Nephron (organoid): ENCODE results near the gene ITPR1.

Experiments
- H3K27ac Mint-ChIP-seq, 3 experiments: 2 replicates each; pipeline ENCODE4 v1.8.0; 2020; ENCODE audit warnings: mixed read lengths in 3 of 3, mild to moderate bottlenecking in 2 of 3, moderate library complexity in 1 of 3
- H3K27me3 Mint-ChIP-seq: 2 replicates; pipeline ENCODE4 v1.8.0; 2021; ENCODE audit warnings: low read depth, mild to moderate bottlenecking, moderate library complexity, mixed read lengths
- H3K36me3 Mint-ChIP-seq: 2 replicates; pipeline ENCODE4 v1.8.0; 2020; ENCODE audit warnings: low read depth, mixed read lengths
- H3K4me1 Mint-ChIP-seq: 2 replicates; pipeline ENCODE4 v1.8.0; 2020; ENCODE audit warnings: mixed read lengths
- H3K4me3 Mint-ChIP-seq, 3 experiments: 2 replicates each; pipeline ENCODE4 v1.8.0; 2020; ENCODE audit warnings: mild to moderate bottlenecking in 3 of 3, mixed read lengths in 3 of 3, moderate library complexity in 2 of 3
- H3K9me3 Mint-ChIP-seq: 2 replicates; pipeline ENCODE4 v1.8.0; 2020; ENCODE audit warnings: mixed read lengths
- TF ChIP-seq, protein P1 (sequence below), 3 experiments: fragments of 200-600 bp; sonication (generic); IDR thresholded peaks; one replicate each; pipeline ENCODE4 v1.5.0; 2021; ENCODE audit warnings: antibody characterized with exemption in 3 of 3; ENCODE audit not compliant: unreplicated experiment in 3 of 3

Gene ITPR1

DNA sequence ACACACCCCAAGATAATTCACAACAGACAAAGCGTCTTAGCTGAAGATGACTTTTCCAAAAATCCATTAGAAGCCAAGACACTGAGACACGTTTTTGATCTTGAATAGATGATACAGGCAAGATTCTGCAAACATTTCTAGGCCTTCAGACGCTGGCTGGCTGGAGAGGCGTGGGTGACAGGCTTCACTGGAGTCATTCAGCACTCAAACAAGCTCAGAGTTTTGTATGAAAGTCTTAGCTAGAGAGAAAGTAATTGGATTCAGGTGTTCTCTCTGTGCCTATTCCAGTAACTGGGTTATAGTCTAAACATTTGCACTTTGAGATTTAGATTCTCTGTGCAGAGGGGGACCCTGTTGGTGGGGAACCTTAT, 338.4 kb downstream of the ITPR1 start:
- TF ChIP-seq, protein P1, sequence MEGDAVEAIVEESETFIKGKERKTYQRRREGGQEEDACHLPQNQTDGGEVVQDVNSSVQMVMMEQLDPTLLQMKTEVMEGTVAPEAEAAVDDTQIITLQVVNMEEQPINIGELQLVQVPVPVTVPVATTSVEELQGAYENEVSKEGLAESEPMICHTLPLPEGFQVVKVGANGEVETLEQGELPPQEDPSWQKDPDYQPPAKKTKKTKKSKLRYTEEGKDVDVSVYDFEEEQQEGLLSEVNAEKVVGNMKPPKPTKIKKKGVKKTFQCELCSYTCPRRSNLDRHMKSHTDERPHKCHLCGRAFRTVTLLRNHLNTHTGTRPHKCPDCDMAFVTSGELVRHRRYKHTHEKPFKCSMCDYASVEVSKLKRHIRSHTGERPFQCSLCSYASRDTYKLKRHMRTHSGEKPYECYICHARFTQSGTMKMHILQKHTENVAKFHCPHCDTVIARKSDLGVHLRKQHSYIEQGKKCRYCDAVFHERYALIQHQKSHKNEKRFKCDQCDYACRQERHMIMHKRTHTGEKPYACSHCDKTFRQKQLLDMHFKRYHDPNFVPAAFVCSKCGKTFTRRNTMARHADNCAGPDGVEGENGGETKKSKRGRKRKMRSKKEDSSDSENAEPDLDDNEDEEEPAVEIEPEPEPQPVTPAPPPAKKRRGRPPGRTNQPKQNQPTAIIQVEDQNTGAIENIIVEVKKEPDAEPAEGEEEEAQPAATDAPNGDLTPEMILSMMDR (IDR thresholded peaks at IDR 0.05; ENCODE audit: unreplicated experiment in 3 of 3) = no peak
- Mint-ChIP-seq H3K4me3 (peak overlapping the region in 2 of 3 experiments; percentile 55 to 77), H3K27ac (peak overlapping the region; percentile 96 to 98 (median 97)), H3K4me1 (peaks cover 63% of the 10 kb centered on the region), H3K36me3 (peaks cover 51% of the 10 kb centered on the region), H3K27me3 (no peaks in the 10 kb centered on the region), H3K9me3 (no peaks in the 10 kb centered on the region)

DNA sequence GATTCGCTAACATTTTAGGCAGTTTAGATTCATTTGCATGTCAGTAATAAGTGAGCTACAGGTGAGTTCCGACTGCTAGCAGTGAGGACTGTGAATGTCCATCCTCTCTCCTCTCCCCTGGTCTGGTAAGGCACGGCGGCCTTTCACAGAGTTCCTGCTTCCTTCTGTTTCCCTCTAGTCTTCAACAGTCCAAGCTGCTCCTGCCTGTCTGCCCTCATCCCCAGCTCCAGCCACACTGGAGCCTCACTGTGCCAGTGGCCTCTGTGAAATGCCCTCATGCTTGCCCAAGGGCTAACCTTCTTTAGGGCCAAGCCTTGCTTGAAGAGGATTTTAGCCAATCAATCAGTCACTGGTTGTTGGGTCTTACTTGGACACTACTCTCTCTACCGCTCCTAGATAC, 340.3 kb downstream of the ITPR1 start:
- peaks cover 57% of the 10 kb centered on the region for H3K4me1 Mint-ChIP-seq
- H3K27ac Mint-ChIP-seq = peak overlapping the region in 1 of 3 experiments; percentile 58
- no peaks in the 10 kb centered on the region for H3K27me3 Mint-ChIP-seq
- TF ChIP-seq, protein P1 (IDR thresholded peaks at IDR 0.05; ENCODE audit: unreplicated experiment in 3 of 3) = no peak
- H3K9me3 Mint-ChIP-seq = no peaks in the 10 kb centered on the region
- peaks cover 61% of the 10 kb centered on the region for H3K36me3 Mint-ChIP-seq
- no peak overlapping the region for H3K4me3 Mint-ChIP-seq

DNA sequence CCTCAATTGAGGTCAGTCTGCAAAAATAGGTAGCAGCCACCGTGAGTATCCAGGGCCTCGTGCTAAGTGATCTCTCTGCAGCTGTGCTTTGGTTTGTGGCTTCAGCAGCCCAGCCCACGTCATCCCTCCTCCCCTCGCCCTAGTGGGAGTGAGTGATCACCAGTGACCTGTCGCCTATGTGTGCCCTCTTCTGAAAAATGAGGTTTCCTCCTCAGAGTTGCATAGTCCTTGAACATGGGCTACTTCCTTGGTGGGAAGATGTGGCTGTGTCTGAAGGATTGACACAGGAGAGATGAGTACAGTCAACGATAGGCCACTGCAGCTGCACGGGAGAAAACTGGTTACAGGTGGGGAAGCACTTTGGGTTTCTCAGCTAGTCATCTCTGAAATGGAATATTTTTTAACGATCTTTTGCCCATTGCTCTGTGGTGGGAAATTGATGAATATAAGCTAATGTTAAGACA, 341.3 kb downstream of the ITPR1 start:
- no peaks in the 10 kb centered on the region for H3K9me3 Mint-ChIP-seq
- peaks cover 57% of the 10 kb centered on the region for H3K4me1 Mint-ChIP-seq
- peaks cover 66% of the 10 kb centered on the region for H3K36me3 Mint-ChIP-seq
- H3K4me3 Mint-ChIP-seq = no peak overlapping the region
- TF ChIP-seq, protein P1 (IDR thresholded peaks at IDR 0.05; ENCODE audit: unreplicated experiment in 3 of 3) = no peak
- no peaks in the 10 kb centered on the region for H3K27me3 Mint-ChIP-seq
- peak overlapping the region in 2 of 3 experiments; percentile 42 to 49 for H3K27ac Mint-ChIP-seq

DNA sequence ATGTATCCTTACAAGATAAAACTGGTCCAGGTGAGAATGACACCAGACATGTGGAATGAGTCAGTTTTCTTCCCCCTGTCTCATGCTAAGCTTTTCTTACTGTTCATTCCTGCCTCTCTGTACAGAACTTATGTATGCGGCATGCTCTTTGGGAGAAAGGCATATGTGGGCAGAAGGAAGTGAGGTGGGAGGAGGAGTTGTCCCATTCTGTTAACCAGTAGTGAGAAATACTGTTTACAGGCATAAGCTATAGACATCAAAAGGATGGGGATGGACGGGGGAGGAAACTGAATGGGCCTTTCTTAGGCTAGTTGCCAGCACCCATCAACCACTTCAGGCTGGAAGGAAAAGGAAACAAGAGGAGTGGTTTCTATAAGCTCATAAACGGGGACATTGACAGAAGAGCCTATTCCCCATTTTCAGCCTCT, 342.5 kb downstream of the ITPR1 start:
- H3K4me1 Mint-ChIP-seq = peaks cover 53% of the 10 kb centered on the region
- TF ChIP-seq, protein P1 (IDR thresholded peaks at IDR 0.05; ENCODE audit: unreplicated experiment in 3 of 3) = no peak
- peaks cover 64% of the 10 kb centered on the region for H3K36me3 Mint-ChIP-seq
- no peak overlapping the region for H3K4me3 Mint-ChIP-seq
- H3K27me3 Mint-ChIP-seq = no peaks in the 10 kb centered on the region
- H3K27ac Mint-ChIP-seq = peak overlapping the region; percentile 16 to 25 (median 19)
- H3K9me3 Mint-ChIP-seq = no peaks in the 10 kb centered on the region

DNA sequence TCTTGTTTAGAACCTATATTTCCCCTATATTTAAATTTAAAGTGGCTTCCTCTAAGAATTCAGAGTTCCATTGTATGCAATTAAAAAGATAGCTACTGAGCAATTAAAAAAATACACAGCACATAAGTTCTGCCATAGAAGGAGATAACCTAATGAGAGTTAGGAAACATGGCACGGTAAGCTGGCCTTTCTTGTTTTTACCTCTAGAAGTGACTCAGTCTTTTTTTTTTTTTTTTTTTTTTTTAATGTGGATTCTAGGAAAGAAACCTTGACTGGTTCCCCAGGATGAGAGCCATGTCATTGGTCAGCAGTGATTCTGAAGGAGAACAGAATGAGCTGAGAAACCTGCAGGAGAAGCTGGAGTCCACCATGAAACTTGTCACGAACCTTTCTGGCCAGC, 343.4 kb downstream of the ITPR1 start:
- TF ChIP-seq, protein P1 (IDR thresholded peaks at IDR 0.05; ENCODE audit: unreplicated experiment in 3 of 3) = no peak
- peaks cover 46% of the 10 kb centered on the region for H3K4me1 Mint-ChIP-seq

DNA sequence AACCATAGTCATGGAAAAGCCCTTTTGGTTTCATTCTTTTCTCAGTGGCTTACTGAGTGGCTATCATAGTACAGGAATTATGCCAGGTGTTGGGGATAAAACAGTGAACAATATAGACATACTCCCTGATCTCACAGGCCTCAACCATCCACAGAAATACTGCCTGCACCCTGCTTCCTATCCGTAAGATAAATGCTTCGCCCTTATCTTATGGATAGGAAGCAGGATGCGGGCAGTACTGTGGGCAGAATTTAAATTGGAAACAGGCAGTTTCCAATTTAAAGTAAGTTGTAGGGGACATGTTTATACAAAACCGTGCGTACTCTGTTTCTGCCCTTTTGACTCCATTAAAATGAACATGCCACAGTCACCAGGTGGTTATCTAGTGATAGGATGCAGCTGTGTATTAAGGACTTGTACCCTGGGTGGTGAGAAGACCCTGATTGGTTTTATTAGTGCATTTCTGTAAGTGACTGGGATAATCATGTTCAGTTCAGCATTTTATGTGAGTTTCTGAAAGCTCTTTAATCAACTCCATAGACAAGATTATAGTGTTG, 344.3 kb downstream of the ITPR1 start:
- Mint-ChIP-seq H3K27me3 (no peaks in the 10 kb centered on the region), H3K4me3 (no peak overlapping the region), H3K36me3 (peaks cover 60% of the 10 kb centered on the region), H3K27ac (no peak overlapping the region), H3K9me3 (no peaks in the 10 kb centered on the region), H3K4me1 (peaks cover 45% of the 10 kb centered on the region)
- TF ChIP-seq, protein P1 (IDR thresholded peaks at IDR 0.05; ENCODE audit: unreplicated experiment in 3 of 3) = no peak

More for the DNA sequence above, 343.4 kb downstream of the ITPR1 start:
- no peaks in the 10 kb centered on the region for H3K27me3 Mint-ChIP-seq
- H3K27ac Mint-ChIP-seq = no peak overlapping the region
- no peak overlapping the region for H3K4me3 Mint-ChIP-seq
- H3K36me3 Mint-ChIP-seq = peaks cover 61% of the 10 kb centered on the region
- H3K9me3 Mint-ChIP-seq = no peaks in the 10 kb centered on the region
